DOHH2 (cell line): Measurements from ENCODE around the gene DCAF15.
A peak's percentile ranks its signal among the peaks of the same experiment; 100 is the strongest.

Source experiments
- H3F3A ChIP-seq: fragments of 200-600 bp; sonication (generic), shearing (Covaris generic); 2 replicates; pipeline ENCODE4 v1.6.0; 2016; ENCODE audit warnings: antibody characterized with exemption, mild to moderate bottlenecking; ENCODE audit not compliant: control insufficient read depth, insufficient read depth
- H3K27ac ChIP-seq: fragments of 200-600 bp; sonication (generic); 2 replicates; pipeline ENCODE4 v1.5.1; 2014; ENCODE audit warnings: low read depth, mild to moderate bottlenecking, low read length, moderate library complexity
- H3K27me3 ChIP-seq: fragments of 200-600 bp; sonication (generic); 2 replicates; pipeline ENCODE4 v1.6.1; 2014; ENCODE audit warnings: mild to moderate bottlenecking, low read length, mixed read lengths; ENCODE audit not compliant: control insufficient read depth
- H3K36me3 ChIP-seq: fragments of 200-600 bp; sonication (generic); 2 replicates; pipeline ENCODE4 v1.6.1; 2014; ENCODE audit warnings: mild to moderate bottlenecking, low read length, moderate library complexity, mixed read lengths; ENCODE audit not compliant: control insufficient read depth
- H3K4me1 ChIP-seq: fragments of 200-600 bp; sonication (generic); 2 replicates; pipeline ENCODE4 v1.6.1; 2014; ENCODE audit warnings: mild to moderate bottlenecking, low read length, mixed read lengths; ENCODE audit not compliant: control insufficient read depth
- H3K4me2 ChIP-seq: fragments of 200-600 bp; sonication (generic); 2 replicates; pipeline ENCODE4 v1.6.0; 2014; ENCODE audit warnings: mild to moderate bottlenecking, low read length, moderate library complexity
- H3K4me3 ChIP-seq: fragments of 200-600 bp; sonication (generic); 2 replicates; pipeline ENCODE4 v1.5.1; 2014; ENCODE audit warnings: mild to moderate bottlenecking, low read length, mixed read lengths
- H3K79me2 ChIP-seq: fragments of 200-600 bp; sonication (generic); 2 replicates; pipeline ENCODE4 v1.6.1; 2014; ENCODE audit warnings: mild to moderate bottlenecking, low read length, mixed read lengths; ENCODE audit not compliant: control insufficient read depth
- H3K9me2 ChIP-seq: fragments of 200-600 bp; sonication (generic); replicated peaks from 2 replicates; pipeline ENCODE4 v1.6.1; 2014; ENCODE audit warnings: mild to moderate bottlenecking, low read length, mixed read lengths; ENCODE audit not compliant: control insufficient read depth
- H3K9me3 ChIP-seq: fragments of 200-600 bp; sonication (generic); 2 replicates; pipeline ENCODE4 v1.6.1; 2014; ENCODE audit warnings: antibody characterized with exemption, low read length, mixed read lengths; ENCODE audit not compliant: control insufficient read depth, insufficient read depth
- H4K20me1 ChIP-seq: fragments of 200-600 bp; sonication (generic); 2 replicates; pipeline ENCODE4 v1.6.0; 2014; ENCODE audit warnings: low read depth, mild to moderate bottlenecking, antibody characterized with exemption, low read length, moderate library complexity; ENCODE audit not compliant: control insufficient read depth, insufficient read depth
- EZH2phosphoT487 ChIP-seq: fragments of 200-600 bp; sonication (generic); IDR thresholded peaks from 2 replicates; pipeline ENCODE4 v1.6.1; 2017; ENCODE audit warnings: borderline replicate concordance, mild to moderate bottlenecking, antibody characterized with exemption, low read length, moderate library complexity, mixed read lengths
- TF ChIP-seq, protein P1 (sequence below): fragments of 200-600 bp; sonication (generic); IDR thresholded peaks from one replicate; pipeline ENCODE4 v1.5.1; 2014; ENCODE audit warnings: antibody characterized with exemption, mild to moderate bottlenecking, low read depth, low read length; ENCODE audit not compliant: poor library complexity, severe bottlenecking

The DCAF15 gene

DNA sequence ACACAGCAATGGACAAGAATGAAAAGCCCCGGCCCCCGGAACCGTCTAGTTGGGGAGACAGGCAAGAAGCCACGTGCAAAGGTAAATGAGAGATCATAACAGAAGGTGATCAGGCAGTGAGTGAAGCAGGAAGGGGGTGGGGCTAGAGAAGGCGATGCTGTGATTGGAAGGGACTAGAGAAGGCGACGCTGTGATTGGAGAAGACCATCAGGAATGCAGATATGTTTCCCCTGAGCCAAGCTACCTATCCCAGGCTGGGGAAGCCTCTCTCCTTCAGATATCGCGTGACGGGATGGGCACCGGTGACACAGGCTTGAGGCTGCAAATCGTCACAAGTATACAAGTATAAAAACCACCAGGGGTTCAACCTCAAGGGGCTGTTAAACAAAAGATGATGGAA is 21.8 kb downstream of the DCAF15 start:
- Histone ChIP-seq H3K27me3 (no peaks in the 10 kb centered on the region), H3K79me2 (no peaks in the 10 kb centered on the region), H3K9me3 (no peaks in the 10 kb centered on the region), H3K9me2 (no peaks in the 10 kb centered on the region), H3K36me3 (peaks cover 13% of the 10 kb centered on the region; the same call in 1 of the 2 replicates), H3K4me3 (no peak overlapping the region), H3K27ac (no peak overlapping the region), H3K4me1 (peaks cover 10% of the 10 kb centered on the region), H4K20me1 (no peaks in the 10 kb centered on the region), H3F3A (no peaks in the 10 kb centered on the region), H3K4me2 (peak overlapping the region; percentile 48; the same call in 1 of the 2 replicates)
- TF ChIP-seq, protein P1, sequence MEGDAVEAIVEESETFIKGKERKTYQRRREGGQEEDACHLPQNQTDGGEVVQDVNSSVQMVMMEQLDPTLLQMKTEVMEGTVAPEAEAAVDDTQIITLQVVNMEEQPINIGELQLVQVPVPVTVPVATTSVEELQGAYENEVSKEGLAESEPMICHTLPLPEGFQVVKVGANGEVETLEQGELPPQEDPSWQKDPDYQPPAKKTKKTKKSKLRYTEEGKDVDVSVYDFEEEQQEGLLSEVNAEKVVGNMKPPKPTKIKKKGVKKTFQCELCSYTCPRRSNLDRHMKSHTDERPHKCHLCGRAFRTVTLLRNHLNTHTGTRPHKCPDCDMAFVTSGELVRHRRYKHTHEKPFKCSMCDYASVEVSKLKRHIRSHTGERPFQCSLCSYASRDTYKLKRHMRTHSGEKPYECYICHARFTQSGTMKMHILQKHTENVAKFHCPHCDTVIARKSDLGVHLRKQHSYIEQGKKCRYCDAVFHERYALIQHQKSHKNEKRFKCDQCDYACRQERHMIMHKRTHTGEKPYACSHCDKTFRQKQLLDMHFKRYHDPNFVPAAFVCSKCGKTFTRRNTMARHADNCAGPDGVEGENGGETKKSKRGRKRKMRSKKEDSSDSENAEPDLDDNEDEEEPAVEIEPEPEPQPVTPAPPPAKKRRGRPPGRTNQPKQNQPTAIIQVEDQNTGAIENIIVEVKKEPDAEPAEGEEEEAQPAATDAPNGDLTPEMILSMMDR, result no peak
- TF ChIP-seq EZH2phosphoT487, result no peak

GRCh38 chr19:13975870-13976269 is 23.6 kb downstream of the DCAF15 start:
- Histone ChIP-seq H3K9me2 (no peaks in the 10 kb centered on the region), H3K27me3 (no peaks in the 10 kb centered on the region)
- TF ChIP-seq, protein P1, result no peak
- TF ChIP-seq EZH2phosphoT487, result no peak

GRCh38 chr19:13976446-13976845 is 24.1 kb downstream of the DCAF15 start:
- peaks cover 5% of the 10 kb centered on the region; the same call in 1 of the 2 replicates for H3K36me3 ChIP-seq
- H3K4me1 ChIP-seq, result peaks cover 11% of the 10 kb centered on the region
- H3K9me2 ChIP-seq, result no peaks in the 10 kb centered on the region
- H3K9me3 ChIP-seq, result no peaks in the 10 kb centered on the region
- no peaks in the 10 kb centered on the region for H3F3A ChIP-seq
- H3K4me3 ChIP-seq, result no peak overlapping the region
- H3K79me2 ChIP-seq, result no peaks in the 10 kb centered on the region
- no peaks in the 10 kb centered on the region for H4K20me1 ChIP-seq
- TF ChIP-seq, protein P1, result no peak
- TF ChIP-seq EZH2phosphoT487, result no peak
- no peak overlapping the region for H3K27ac ChIP-seq
- no peaks in the 10 kb centered on the region for H3K27me3 ChIP-seq
- H3K4me2 ChIP-seq, result no peak overlapping the region

More at GRCh38 chr19:13975870-13976269, 23.6 kb downstream of the DCAF15 start:
- H3K9me3 ChIP-seq, result no peaks in the 10 kb centered on the region
- H3K4me1 ChIP-seq, result peaks cover 10% of the 10 kb centered on the region
- H3K4me3 ChIP-seq, result no peak overlapping the region
- peaks cover 5% of the 10 kb centered on the region; the same call in 1 of the 2 replicates for H3K36me3 ChIP-seq
- no peak overlapping the region for H3K27ac ChIP-seq
- no peaks in the 10 kb centered on the region for H3K79me2 ChIP-seq
- no peaks in the 10 kb centered on the region for H4K20me1 ChIP-seq
- H3F3A ChIP-seq, result no peaks in the 10 kb centered on the region
- no peak overlapping the region for H3K4me2 ChIP-seq

DNA sequence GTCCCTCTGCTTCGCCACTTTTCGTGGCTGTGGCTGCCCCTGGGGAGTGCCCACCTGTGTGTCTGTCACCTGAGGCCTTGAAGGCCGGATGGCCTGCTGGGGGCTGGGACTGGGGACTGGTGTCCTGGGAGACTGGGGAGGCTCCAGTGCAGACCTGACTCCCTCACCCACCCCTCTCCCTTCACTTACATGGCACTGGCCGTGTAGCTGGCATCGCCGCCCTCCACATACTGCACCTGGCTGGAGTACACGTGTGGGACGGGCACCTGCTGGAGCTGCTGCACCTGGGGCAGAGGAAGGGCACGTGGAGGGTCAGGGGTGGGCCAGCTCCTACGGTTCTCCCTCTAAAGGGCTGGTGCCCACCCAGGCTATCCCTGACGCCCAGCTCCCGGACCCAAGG is 25.5 kb downstream of the DCAF15 start:
- no peaks in the 10 kb centered on the region for H3K9me3 ChIP-seq
- no peaks in the 10 kb centered on the region for H3K9me2 ChIP-seq
- H4K20me1 ChIP-seq, result no peaks in the 10 kb centered on the region
- no peaks in the 10 kb centered on the region for H3K79me2 ChIP-seq
- TF ChIP-seq, protein P1, result no peak
- no peak for TF ChIP-seq EZH2phosphoT487
- H3K27ac ChIP-seq, result no peak overlapping the region
- peaks cover 24% of the 10 kb centered on the region for H3K4me1 ChIP-seq
- no peaks in the 10 kb centered on the region for H3K27me3 ChIP-seq
- H3K36me3 ChIP-seq, result peaks cover 11% of the 10 kb centered on the region; the same call in 1 of the 2 replicates
- H3F3A ChIP-seq, result no peaks in the 10 kb centered on the region
- H3K4me2 ChIP-seq, result no peak overlapping the region
- no peak overlapping the region for H3K4me3 ChIP-seq
